Hepatocyte (in vitro differentiated cells): Measurements from ENCODE around the gene CDH4.

Experiments used
- EZH2 ChIP-seq: fragments of 200-600 bp; sonication (generic); IDR thresholded peaks from 2 replicates; pipeline ENCODE4 v1.6.1; 2016; ENCODE audit warnings: antibody characterized with exemption, mild to moderate bottlenecking, borderline replicate concordance
- EZH2phosphoT487 ChIP-seq: fragments of 200-600 bp; sonication (generic); IDR thresholded peaks from one replicate; pipeline ENCODE4 v1.6.1; 2018; ENCODE audit warnings: antibody characterized with exemption, mild to moderate bottlenecking, low read depth, moderate library complexity; ENCODE audit not compliant: unreplicated experiment, severe bottlenecking
- TF ChIP-seq, protein P1 (sequence below): fragments of 200-600 bp; sonication (generic); IDR thresholded peaks from 2 replicates; pipeline ENCODE4 v1.5.1; 2016; ENCODE audit warnings: antibody characterized with exemption, mild to moderate bottlenecking; ENCODE audit not compliant: poor library complexity

DNA sequence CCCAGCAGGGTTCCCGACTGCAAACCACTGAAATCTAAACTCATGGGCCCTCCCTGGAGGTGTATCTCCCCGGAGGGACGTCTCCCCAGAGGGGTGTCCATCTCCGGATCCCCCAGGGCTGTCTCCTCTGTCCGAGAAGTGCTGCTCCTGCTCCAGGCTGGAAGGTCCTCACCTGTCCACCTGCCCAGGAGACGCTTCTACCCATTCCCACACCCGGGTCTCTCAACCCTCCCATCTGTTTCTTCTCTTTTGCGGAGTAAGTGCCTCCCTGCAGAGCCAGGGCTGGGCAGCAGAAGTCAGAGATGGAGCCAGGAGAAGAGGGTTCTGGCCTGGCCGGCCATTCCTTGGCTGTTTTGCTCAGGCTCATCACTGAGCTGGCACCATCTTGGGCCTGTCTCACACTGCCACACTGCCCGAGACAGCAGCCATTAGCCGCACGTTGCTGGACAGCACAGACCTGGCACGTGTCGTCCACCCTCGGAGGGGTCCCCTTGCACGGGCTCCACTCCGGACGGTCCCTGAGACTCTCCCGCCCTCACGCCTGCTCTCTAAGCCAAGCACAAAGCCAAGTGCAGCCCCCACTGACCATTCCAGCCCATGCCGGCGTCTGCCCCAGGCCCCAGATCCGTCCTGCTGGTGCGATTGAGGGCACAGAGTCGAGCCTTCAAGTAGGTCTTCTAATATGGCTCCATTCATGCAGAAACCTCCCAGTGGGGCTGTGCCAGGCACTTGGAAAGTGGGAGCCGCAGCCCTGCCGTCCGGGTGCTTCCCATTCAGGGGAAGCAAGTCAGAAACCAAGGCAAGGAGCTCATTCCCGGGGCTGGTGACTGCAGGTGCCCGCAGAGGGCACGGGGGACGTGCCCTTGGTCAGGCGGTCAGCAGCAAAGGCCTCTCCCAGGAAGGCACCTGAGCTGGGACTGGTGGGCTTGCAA is 445.9 kb downstream of the CDH4 start:
- TF ChIP-seq, protein P1, sequence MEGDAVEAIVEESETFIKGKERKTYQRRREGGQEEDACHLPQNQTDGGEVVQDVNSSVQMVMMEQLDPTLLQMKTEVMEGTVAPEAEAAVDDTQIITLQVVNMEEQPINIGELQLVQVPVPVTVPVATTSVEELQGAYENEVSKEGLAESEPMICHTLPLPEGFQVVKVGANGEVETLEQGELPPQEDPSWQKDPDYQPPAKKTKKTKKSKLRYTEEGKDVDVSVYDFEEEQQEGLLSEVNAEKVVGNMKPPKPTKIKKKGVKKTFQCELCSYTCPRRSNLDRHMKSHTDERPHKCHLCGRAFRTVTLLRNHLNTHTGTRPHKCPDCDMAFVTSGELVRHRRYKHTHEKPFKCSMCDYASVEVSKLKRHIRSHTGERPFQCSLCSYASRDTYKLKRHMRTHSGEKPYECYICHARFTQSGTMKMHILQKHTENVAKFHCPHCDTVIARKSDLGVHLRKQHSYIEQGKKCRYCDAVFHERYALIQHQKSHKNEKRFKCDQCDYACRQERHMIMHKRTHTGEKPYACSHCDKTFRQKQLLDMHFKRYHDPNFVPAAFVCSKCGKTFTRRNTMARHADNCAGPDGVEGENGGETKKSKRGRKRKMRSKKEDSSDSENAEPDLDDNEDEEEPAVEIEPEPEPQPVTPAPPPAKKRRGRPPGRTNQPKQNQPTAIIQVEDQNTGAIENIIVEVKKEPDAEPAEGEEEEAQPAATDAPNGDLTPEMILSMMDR = no peak
- TF ChIP-seq EZH2phosphoT487 (no peak), EZH2 (no peak)
